ENCODE data around the gene HMGXB4. TPM values are rescaled to one million over a fixed set of nuclear protein-coding genes. Genes with fewer than 3 reads are reported as not detected.

Gene HMGXB4
- total and polyA plus RNA-seq, 2 of the 4 experiments (the other 2 are of a cell fraction): 11.8 to 18.5 TPM

DNA sequence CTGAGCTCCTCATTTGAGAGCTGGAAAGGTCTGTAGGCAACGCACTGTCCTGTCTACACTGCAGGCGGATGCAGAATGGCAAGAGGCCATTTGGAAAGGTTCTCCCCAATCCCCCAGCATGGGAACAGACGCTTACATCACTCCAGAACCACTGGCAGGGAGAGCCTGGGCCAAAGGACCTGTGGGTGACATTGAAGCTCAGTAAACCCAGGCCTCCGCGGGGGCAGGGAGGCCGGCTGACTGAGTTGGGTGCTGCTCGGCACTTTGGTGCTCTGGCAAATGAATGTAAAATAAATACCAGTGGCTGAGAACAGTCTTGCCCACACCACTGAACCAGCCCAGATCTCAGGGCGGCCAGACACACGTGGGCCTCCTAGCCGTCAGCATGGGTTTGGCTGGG is 64.8 kb downstream of the HMGXB4 start:
- Histone ChIP-seq H4K5ac (ENCODE audit: low read depth, low read length) (no peak overlapping the region), H3K36me3 (ENCODE audit: control insufficient read depth, insufficient read depth, low read length) (peaks cover 69% of the 10 kb centered on the region), H4K91ac (ENCODE audit: insufficient read depth, low read depth, low read length) (no peak overlapping the region), H3K9me1 (ENCODE audit: insufficient read depth, low read length) (peaks cover 2% of the 10 kb centered on the region; the same call in 1 of the 2 replicates), H3K4ac (ENCODE audit: low read depth, low read length) (no peak overlapping the region), H3K18ac (ENCODE audit: low read depth, low read length) (no peak overlapping the region), H3K27ac (ENCODE audit: insufficient read depth, low read length) (no peak overlapping the region), H3K9me3 (ENCODE audit: control insufficient read depth, insufficient read depth, low read length) (no peaks in the 10 kb centered on the region), H2BK15ac (ENCODE audit: low read depth, low read length) (no peak overlapping the region), H2BK20ac (ENCODE audit: low read depth, low read length) (no peak overlapping the region), H3K4me3 (ENCODE audit: insufficient read depth, low read depth, low read length) (no peak overlapping the region), H3K23ac (ENCODE audit: low read depth, low read length) (no peak overlapping the region), H3K9ac (ENCODE audit: low read depth, low read length) (no peak overlapping the region), H4K20me1 (ENCODE audit: insufficient read depth, low read length) (peaks cover 22% of the 10 kb centered on the region), H2BK120ac (ENCODE audit: low read depth, low read length) (no peak overlapping the region), H2BK5ac (ENCODE audit: low read depth, low read length, poor library complexity, severe bottlenecking) (no peak overlapping the region), H3K14ac (replicated peaks; ENCODE audit: low read depth, low read length) (no peak overlapping the region), H3K27me3 (ENCODE audit: control insufficient read depth, insufficient read depth, low read length) (no peaks in the 10 kb centered on the region), H3K4me2 (ENCODE audit: low read depth, low read length) (no peak overlapping the region), H2AK5ac (ENCODE audit: low read depth, low read length) (no peak overlapping the region), H3K79me1 (ENCODE audit: low read depth in 1 of 2, low read length in 2 of 2) (peaks cover 0 to 29% of the 10 kb centered on the region in 2 experiments; a peak in 2 of 4 replicates), H3K56ac (ENCODE audit: extremely low read depth, insufficient read depth, low read length) (no peak overlapping the region), H4K8ac (ENCODE audit: low read depth in 2 of 2, low read length in 2 of 2) (no peak overlapping the region), H3K4me1 (ENCODE audit: control insufficient read depth, insufficient read depth, low read length) (no peaks in the 10 kb centered on the region), H2AFZ (replicated peaks; ENCODE audit: low read length, poor library complexity) (no peak overlapping the region), H2AK9ac (replicated peaks; ENCODE audit: low read depth, low read length, poor library complexity) (no peak overlapping the region)
- ChIA-PET CTCF (no interaction called here), POLR2A (ENCODE audit: unreplicated experiment) (no interaction called here)
- dilution Hi-C loops (cut with HindIII; ENCODE audit: low sequenced_read_pairs, unreplicated experiment): no loop called here
- 100% methylated on average over 4 of the region's 10 CpGs; no CpG with 5 or more reads in 1 of the 2 experiments for WGBS, 2 experiments (ENCODE audit: extremely low coverage in 2 of 2, insufficient read length in 1 of 2)
- TF ChIP-seq SMC3 (IDR thresholded peaks at IDR 0.05; ENCODE audit: low read depth, low read length): no peak
- ATAC-seq (ENCODE audit: low read depth): no peak
- no peak for DNase-seq
- in situ Hi-C loops (cut with MboI; ENCODE audit: low sequenced_read_pairs): loop anchor here (25.0 kb wide), 1 partner anchor 1190 kb away; the partner anchor contains the start of gene FOXRED2
- intact Hi-C loops (cut with micrococcal nuclease): no loop called here
- no TSS peak for BruUV-seq (replicated peaks)

All from IMR-90 (cell line).